NCI-H524 (cell line): ENCODE results near the gene KIAA0513.

Experiments
- DNase-seq, 2 experiments: peaks; one replicate each; lab custom pipeline; 2025; lab: John Stamatoyannopoulos, UW

Gene KIAA0513

GRCh38 chr16:85027349-85027957 is at the start of gene KIAA0513:
KIAA0513 (plus strand) TSS chr16:85027795; CDS start chr16:85067072, 39,277 bp downstream.
- DNase-seq: peak; percentile 94 to 97

- no peak for DNase-seq
Observed at GRCh38 chr16:84979516-84979915, 48.1 kb upstream of the KIAA0513 start.

- DNase-seq: peak; percentile 68 to 90
Observed at GRCh38 chr16:84982434-84982833, 45.2 kb upstream of the KIAA0513 start.

GRCh38 chr16:84985079-84986065 is 42.2 kb upstream of the KIAA0513 start:
- DNase-seq: no peak

- DNase-seq: no peak
Observed at GRCh38 chr16:84986102-84986501, 41.5 kb upstream of the KIAA0513 start.

GRCh38 chr16:84986879-84987278 is 40.7 kb upstream of the KIAA0513 start:
- DNase-seq: no peak

- DNase-seq: no peak
Observed at GRCh38 chr16:84988328-84989080, 39.1 kb upstream of the KIAA0513 start.

GRCh38 chr16:84989749-84990620 is 37.6 kb upstream of the KIAA0513 start:
- no peak for DNase-seq

- no peak for DNase-seq
Observed at GRCh38 chr16:84990782-84991181, 36.8 kb upstream of the KIAA0513 start.

GRCh38 chr16:84992717-84993075 is 34.9 kb upstream of the KIAA0513 start:
- no peak for DNase-seq

- DNase-seq: no peak
Observed at GRCh38 chr16:84993926-84994325, 33.7 kb upstream of the KIAA0513 start.

- no peak for DNase-seq
Observed at GRCh38 chr16:84995663-84996062, 31.9 kb upstream of the KIAA0513 start.

GRCh38 chr16:84996365-84996764 is 31.2 kb upstream of the KIAA0513 start:
- DNase-seq: no peak

- no peak for DNase-seq
Observed at GRCh38 chr16:84999200-84999599, 28.4 kb upstream of the KIAA0513 start.

- DNase-seq: no peak
Observed at GRCh38 chr16:84999857-85000480, 27.6 kb upstream of the KIAA0513 start.

GRCh38 chr16:85002099-85002541 is 25.5 kb upstream of the KIAA0513 start:
- DNase-seq: no peak

GRCh38 chr16:85002608-85003007 is 25.0 kb upstream of the KIAA0513 start:
- DNase-seq: no peak

GRCh38 chr16:85003076-85003475 is 24.5 kb upstream of the KIAA0513 start:
- DNase-seq: no peak

- no peak for DNase-seq
Observed at GRCh38 chr16:85003725-85004586, 23.6 kb upstream of the KIAA0513 start.
